Measurements from ENCODE around the gene CAMTA1. TPM values are rescaled to one million over a fixed set of nuclear protein-coding genes. Genes with fewer than 3 reads are reported as not detected.
A peak's percentile ranks its signal among the peaks of the same experiment; 100 is the strongest.

Gene CAMTA1
- total and polyA plus RNA-seq, 8 donors = 13.0 to 54.2 (median 23.6) TPM

GRCh38 chr1:7388488-7389185, 603.4 kb downstream of the CAMTA1 start:
- FAIRE-seq (no peak), ATAC-seq (peak in 3 of 4 donors; percentile 25 to 52 (median 39))
- no peak overlapping the region for H3K4me3 ChIP-seq

GRCh38 chr1:7389201-7389905, 604.1 kb downstream of the CAMTA1 start:
- 42 to 45% methylated on average over 13 of the region's 13 CpGs for WGBS, 2 donors
- Histone ChIP-seq H3K4me1 (no peaks in the 10 kb centered on the region), H3K9me3 (no peaks in the 10 kb centered on the region), H3K27me3 (no peaks in the 10 kb centered on the region), H3K27ac (peak overlapping the region in 1 of 4 donors; percentile 8), H3K36me3 (no peaks in the 10 kb centered on the region), H3K4me3 (no peak overlapping the region)
- intact Hi-C loops (cut with DNase I) = no loop called here
- peak in 3 of 4 donors; percentile 16 to 49 (median 44) for ATAC-seq
- no peak for FAIRE-seq
- TF ChIP-seq CTCF (IDR thresholded peaks at IDR 0.05) = no peak
- peak in 2 of 6 donors; percentile 6 to 8 for DNase-seq

More at GRCh38 chr1:7388488-7389185, 603.4 kb downstream of the CAMTA1 start:
- 67 to 73% methylated on average over 19 of the region's 19 CpGs for WGBS, 2 donors
- Histone ChIP-seq H3K4me1 (no peaks in the 10 kb centered on the region), H3K27me3 (no peaks in the 10 kb centered on the region), H3K27ac (peak overlapping the region in 1 of 4 donors; percentile 8), H3K36me3 (no peaks in the 10 kb centered on the region), H3K9me3 (no peaks in the 10 kb centered on the region)
- intact Hi-C loops (cut with DNase I) = no loop called here
- peak in 2 of 6 donors; percentile 9 to 12 for DNase-seq
- no peak for TF ChIP-seq CTCF (IDR thresholded peaks at IDR 0.05)

DNA sequence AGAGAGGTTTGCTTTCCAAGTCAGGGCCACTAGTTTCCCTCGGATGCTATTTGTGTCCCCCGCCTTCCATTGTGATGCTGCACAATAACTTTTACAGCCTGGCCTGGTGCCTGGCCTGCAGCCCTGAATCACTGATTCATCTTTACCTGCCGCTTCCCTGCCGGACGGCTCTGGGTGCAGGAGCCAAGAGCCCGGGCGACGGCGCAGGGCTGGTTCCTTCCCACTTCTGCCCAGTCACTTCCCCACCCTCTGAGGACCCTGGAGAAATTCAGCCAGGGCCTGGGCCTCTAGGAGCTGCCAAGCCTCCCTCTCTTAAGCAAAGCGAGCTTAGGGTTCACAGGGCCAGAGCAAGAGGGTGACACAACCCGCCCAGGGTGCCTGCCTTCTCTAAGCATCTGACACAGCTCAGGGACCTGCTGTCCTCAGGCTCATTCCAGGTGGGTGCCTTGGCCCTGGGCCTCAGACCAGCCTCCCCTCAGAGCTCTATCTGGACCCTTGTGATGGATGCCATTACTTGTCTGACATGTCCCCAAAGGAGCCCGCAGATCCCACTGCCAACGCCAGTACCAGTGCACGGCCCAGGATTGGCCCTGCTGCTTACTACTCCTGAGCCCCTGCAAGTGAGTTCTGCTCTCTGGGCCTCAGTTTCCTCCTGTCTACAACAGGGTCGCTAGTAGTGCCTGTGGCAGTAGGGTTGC, 604.8 kb downstream of the CAMTA1 start:
- DNase-seq (peak in 2 of 6 donors; percentile 5 to 9), ATAC-seq (no peak), FAIRE-seq (no peak)
- H3K36me3 ChIP-seq = no peaks in the 10 kb centered on the region
- H3K4me3 ChIP-seq = no peak overlapping the region
- no peaks in the 10 kb centered on the region for H3K27me3 ChIP-seq
- no peaks in the 10 kb centered on the region for H3K9me3 ChIP-seq
- H3K4me1 ChIP-seq = no peaks in the 10 kb centered on the region
- WGBS, 2 donors = 84 to 87% methylated on average over 15 of the region's 15 CpGs
- intact Hi-C loops (cut with DNase I) = no loop called here
- no peak for TF ChIP-seq CTCF (IDR thresholded peaks at IDR 0.05)
- H3K27ac ChIP-seq = no peak overlapping the region

DNA sequence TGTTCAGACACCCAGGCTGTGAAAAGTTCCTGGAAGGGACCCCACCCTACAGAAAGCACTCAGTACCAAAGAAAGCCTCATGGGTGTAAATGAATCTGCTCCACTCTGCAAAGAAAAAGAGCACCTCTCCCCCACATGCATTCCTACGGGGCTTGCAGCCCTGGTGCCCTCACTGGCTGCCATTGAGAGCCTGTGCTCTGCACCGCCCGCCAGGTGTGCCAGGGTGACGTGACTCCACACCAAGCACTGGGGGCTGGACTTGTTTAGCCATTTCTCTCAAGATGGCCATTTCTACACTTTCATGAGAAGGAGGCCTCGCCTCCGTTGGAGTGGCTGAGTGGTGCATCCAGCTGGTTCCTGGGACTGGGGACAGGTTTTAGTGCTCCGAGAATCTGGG, 605.3 kb downstream of the CAMTA1 start:
- TF ChIP-seq CTCF (IDR thresholded peaks at IDR 0.05) = no peak
- 88 to 92% methylated on average over 7 of the region's 7 CpGs for WGBS, 2 donors
- FAIRE-seq = no peak
- H3K27me3 ChIP-seq = no peaks in the 10 kb centered on the region
- ATAC-seq = no peak
- no peak overlapping the region for H3K27ac ChIP-seq
- H3K4me3 ChIP-seq = no peak overlapping the region
- no peaks in the 10 kb centered on the region for H3K36me3 ChIP-seq
- no peaks in the 10 kb centered on the region for H3K4me1 ChIP-seq
- intact Hi-C loops (cut with DNase I) = no loop called here
- H3K9me3 ChIP-seq = no peaks in the 10 kb centered on the region
- DNase-seq = peak in 2 of 6 donors; percentile 2 to 4
